Mesenchymal stem cell (in vitro differentiated cells and primary cell): Measurements from ENCODE around the gene OR9Q2.

Experiments used
- DNase-seq: peaks from one replicate; pipeline ENCODE4 v3.0.0-alpha.2; 2013
- H2AFZ ChIP-seq: one replicate; pipeline ENCODE4 v1.6.1; 2013; ENCODE audit warnings: low read depth, mild to moderate bottlenecking, control low read depth, inconsistent platforms, low read length, moderate library complexity
- H2AK5ac ChIP-seq: 2 replicates; pipeline ENCODE4 v1.6.1; 2013; ENCODE audit warnings: low read length, moderate library complexity, mild to moderate bottlenecking, inconsistent platforms; ENCODE audit not compliant: severe bottlenecking
- H2BK120ac ChIP-seq: one replicate; pipeline ENCODE4 v1.6.1; 2013; ENCODE audit warnings: low read depth, mild to moderate bottlenecking, inconsistent platforms, low read length, moderate library complexity
- H2BK12ac ChIP-seq, 2 experiments: one replicate each; pipeline ENCODE4 v1.6.1; 2013; ENCODE audit warnings: inconsistent platforms in 2 of 2, low read length in 2 of 2, mild to moderate bottlenecking in 2 of 2, moderate library complexity in 2 of 2, control low read depth in 1 of 2
- H2BK15ac ChIP-seq: one replicate; pipeline ENCODE4 v1.6.1; 2013; ENCODE audit warnings: mild to moderate bottlenecking, low read depth, inconsistent platforms; ENCODE audit not compliant: poor library complexity, severe bottlenecking
- H2BK5ac ChIP-seq: 2 replicates; pipeline ENCODE4 v1.6.1; 2013; ENCODE audit warnings: low read depth, mild to moderate bottlenecking, low read length, control low read depth, inconsistent platforms; ENCODE audit not compliant: poor library complexity, severe bottlenecking
- H3K14ac ChIP-seq, 2 experiments: one replicate each; pipeline ENCODE4 v1.6.1; 2013; ENCODE audit warnings: inconsistent platforms in 2 of 2, low read length in 2 of 2, control low read depth in 1 of 2, mild to moderate bottlenecking in 1 of 2, moderate library complexity in 1 of 2
- H3K18ac ChIP-seq, 2 experiments: one replicate each; pipeline ENCODE4 v1.6.1; 2013; ENCODE audit warnings: inconsistent platforms in 2 of 2, low read length in 2 of 2, control low read depth in 1 of 2, low read depth in 1 of 2, mild to moderate bottlenecking in 1 of 2
- H3K23ac ChIP-seq, 2 experiments: one replicate each; pipeline ENCODE4 v1.6.1; 2013; ENCODE audit warnings: inconsistent platforms in 2 of 2, low read length in 2 of 2, mild to moderate bottlenecking in 2 of 2, moderate library complexity in 2 of 2, control low read depth in 1 of 2
- H3K27ac ChIP-seq: 2 replicates; pipeline ENCODE4 v1.5.1; 2013; ENCODE audit warnings: mild to moderate bottlenecking, moderate library complexity, low read length, control low read depth, inconsistent platforms; ENCODE audit not compliant: poor library complexity, severe bottlenecking
- H3K27me3 ChIP-seq, 2 experiments: 2 replicates each; pipeline versions ENCODE4 v1.6.1 to v1.7.0; 2013; ENCODE audit warnings: low read length in 2 of 2, mild to moderate bottlenecking in 2 of 2, moderate library complexity in 2 of 2, control low read depth in 1 of 2, inconsistent platforms in 1 of 2; ENCODE audit not compliant: control insufficient read depth in 1 of 2, insufficient read depth in 1 of 2
- H3K36me3 ChIP-seq, 2 experiments: 2 replicates each; pipeline versions ENCODE4 v1.6.1 to v1.7.0; 2013; ENCODE audit warnings: low read length in 2 of 2, control low read depth in 1 of 2, inconsistent platforms in 1 of 2, low read depth in 1 of 2, mild to moderate bottlenecking in 1 of 2; ENCODE audit not compliant: insufficient read depth in 2 of 2, control insufficient read depth in 1 of 2
- H3K4ac ChIP-seq, 2 experiments: one replicate each; pipeline ENCODE4 v1.6.1; 2013; ENCODE audit warnings: inconsistent platforms in 2 of 2, low read length in 2 of 2, mild to moderate bottlenecking in 2 of 2, moderate library complexity in 2 of 2, control low read depth in 1 of 2, low read depth in 1 of 2
- H3K4me1 ChIP-seq: 2 replicates; pipeline ENCODE4 v1.6.1; 2013; ENCODE audit warnings: low read depth, low read length, control low read depth; ENCODE audit not compliant: control insufficient read depth, insufficient read depth
- H3K4me2 ChIP-seq: 2 replicates; pipeline ENCODE4 v1.6.1; 2013; ENCODE audit warnings: low read length, mild to moderate bottlenecking, inconsistent platforms; ENCODE audit not compliant: poor library complexity, severe bottlenecking
- H3K4me3 ChIP-seq, 2 experiments: 2 replicates each; pipeline versions ENCODE4 v1.5.1 to v1.7.0; 2013; ENCODE audit warnings: low read length in 2 of 2, mild to moderate bottlenecking in 2 of 2, control low read depth in 1 of 2, low read depth in 1 of 2; ENCODE audit not compliant: insufficient read depth in 1 of 2
- H3K79me1 ChIP-seq: replicated peaks from 2 replicates; pipeline ENCODE4 v1.6.1; 2013; ENCODE audit warnings: mild to moderate bottlenecking, control low read depth, low read length, inconsistent platforms; ENCODE audit not compliant: poor library complexity, severe bottlenecking
- H3K9ac ChIP-seq: 2 replicates; pipeline ENCODE4 v1.7.0; 2013; ENCODE audit warnings: mild to moderate bottlenecking, low read length, moderate library complexity
- H3K9me3 ChIP-seq: 2 replicates; pipeline ENCODE4 v1.7.0; 2013; ENCODE audit warnings: mild to moderate bottlenecking, low read length; ENCODE audit not compliant: control insufficient read depth
- H4K8ac ChIP-seq: one replicate; pipeline ENCODE4 v1.6.1; 2013; ENCODE audit warnings: inconsistent platforms, mild to moderate bottlenecking, low read length, moderate library complexity
- H4K91ac ChIP-seq: one replicate; pipeline ENCODE4 v1.6.1; 2013; ENCODE audit warnings: mild to moderate bottlenecking, low read length, inconsistent platforms
- WGBS: methylation state at CpG from one replicate; pipeline ENCODE4 v1.1.7; 2013; ENCODE audit warnings: mixed read lengths; 5-methylcytosine and 5-hydroxymethylcytosine counted together

Gene OR9Q2

DNA sequence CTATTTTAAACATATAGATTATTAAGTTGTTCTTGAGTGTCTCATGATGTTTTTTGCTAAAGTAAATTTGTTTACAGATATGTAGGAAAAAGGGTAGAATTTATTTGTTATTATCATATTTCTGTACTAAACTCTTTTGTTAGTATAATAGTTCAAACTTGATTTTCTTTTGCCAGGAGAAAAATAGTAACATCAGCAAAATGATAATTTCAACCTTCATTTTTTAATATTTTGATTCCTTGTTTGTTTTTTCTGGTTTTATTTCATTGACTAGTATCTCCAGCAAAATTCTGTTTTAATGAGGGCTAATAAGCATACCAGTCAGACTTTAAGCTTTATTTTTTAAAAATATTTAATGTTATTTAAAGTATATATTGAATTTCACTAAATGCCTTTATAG, 27.6 kb downstream of the OR9Q2 start:
- H3K79me1 ChIP-seq = no peaks in the 10 kb centered on the region
- no peak overlapping the region for H2BK12ac ChIP-seq
- H3K14ac ChIP-seq = no peak overlapping the region
- no peak overlapping the region for H2AK5ac ChIP-seq
- H3K4me3 ChIP-seq = no peak overlapping the region
- no peaks in the 10 kb centered on the region for H3K36me3 ChIP-seq
- H2AFZ ChIP-seq = no peak overlapping the region
- no peak overlapping the region for H3K4me2 ChIP-seq
- H4K8ac ChIP-seq = no peak overlapping the region
- no peak overlapping the region for H3K9ac ChIP-seq
- H3K4me1 ChIP-seq = no peaks in the 10 kb centered on the region
- H4K91ac ChIP-seq = no peak overlapping the region
- H2BK120ac ChIP-seq = no peak overlapping the region
- no peak overlapping the region for H3K27ac ChIP-seq
- no peak overlapping the region for H3K4ac ChIP-seq
- no peak overlapping the region for H3K18ac ChIP-seq
- H3K9me3 ChIP-seq = peaks cover 3% of the 10 kb centered on the region
- peak overlapping the region; percentile 66 for H2BK5ac ChIP-seq
- H3K27me3 ChIP-seq = no peaks in the 10 kb centered on the region
- DNase-seq = no peak
- no peak overlapping the region for H3K23ac ChIP-seq
- no peak overlapping the region for H2BK15ac ChIP-seq

- DNase-seq = no peak
- H2BK120ac ChIP-seq = no peak overlapping the region
- no peak overlapping the region for H3K9ac ChIP-seq
- H2AK5ac ChIP-seq = no peak overlapping the region
- H3K23ac ChIP-seq = no peak overlapping the region
- H3K4me1 ChIP-seq = no peaks in the 10 kb centered on the region
- no peak overlapping the region for H3K14ac ChIP-seq
- no peaks in the 10 kb centered on the region for H3K79me1 ChIP-seq
- no peak overlapping the region for H2BK5ac ChIP-seq
- no peaks in the 10 kb centered on the region for H3K9me3 ChIP-seq
- no peaks in the 10 kb centered on the region for H3K36me3 ChIP-seq
- H3K4me3 ChIP-seq = no peak overlapping the region
- no peaks in the 10 kb centered on the region for H3K27me3 ChIP-seq
- no peak overlapping the region for H3K27ac ChIP-seq
- 76% methylated on average over 3 of the region's 7 CpGs for WGBS
- H3K18ac ChIP-seq = no peak overlapping the region
- H3K4me2 ChIP-seq = no peak overlapping the region
- H2AFZ ChIP-seq = no peak overlapping the region
- H4K8ac ChIP-seq = no peak overlapping the region
- H2BK15ac ChIP-seq = no peak overlapping the region
- H3K4ac ChIP-seq = no peak overlapping the region
- H4K91ac ChIP-seq = no peak overlapping the region
- H2BK12ac ChIP-seq = no peak overlapping the region
Measured at GRCh38 chr11:58222721-58223120, 33.9 kb downstream of the OR9Q2 start.

DNA sequence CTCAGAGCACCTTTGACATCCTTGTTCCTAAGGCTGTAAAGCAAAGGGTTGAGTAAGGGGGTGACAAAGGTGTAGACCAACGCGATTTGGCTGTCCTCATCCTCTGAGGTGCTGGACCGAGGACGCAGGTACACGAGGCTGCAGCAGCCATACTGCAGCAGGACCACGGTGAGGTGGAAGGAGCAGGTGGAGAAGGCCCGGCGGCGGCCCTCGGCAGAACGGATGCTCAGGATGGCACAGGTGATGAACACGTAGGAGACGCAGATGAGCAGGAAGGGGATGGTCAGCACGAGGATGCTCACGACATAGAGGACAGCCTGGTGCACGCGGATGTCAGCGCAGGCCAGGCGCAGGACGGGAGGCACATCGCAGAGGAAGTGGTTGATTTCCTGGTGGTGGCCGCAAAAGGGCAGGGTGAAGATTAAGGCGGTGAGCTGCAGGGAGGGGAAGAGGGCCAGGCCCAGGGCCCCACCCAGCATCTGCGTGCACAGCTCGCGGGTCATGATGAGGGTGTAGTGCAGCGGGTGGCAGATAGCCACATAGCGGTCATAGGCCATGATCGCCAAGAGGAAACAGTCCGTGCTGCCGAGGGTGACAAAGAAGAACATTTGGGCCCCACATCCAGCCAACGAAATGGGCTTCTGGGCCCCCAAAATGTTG, 39.2 kb downstream of the OR9Q2 start:
- no peak overlapping the region for H2BK5ac ChIP-seq
- no peak overlapping the region for H2BK120ac ChIP-seq
- H3K27ac ChIP-seq = no peak overlapping the region
- no peak overlapping the region for H3K9ac ChIP-seq
- no peaks in the 10 kb centered on the region for H3K4me1 ChIP-seq
- H3K4me3 ChIP-seq = peak overlapping the region in 1 of 2 experiments; percentile 14
- no peak overlapping the region for H2BK15ac ChIP-seq
- no peak overlapping the region for H2AK5ac ChIP-seq
- H3K9me3 ChIP-seq = no peaks in the 10 kb centered on the region
- H4K8ac ChIP-seq = no peak overlapping the region
- H3K79me1 ChIP-seq = no peaks in the 10 kb centered on the region
- no peak overlapping the region for H3K18ac ChIP-seq
- H2BK12ac ChIP-seq = no peak overlapping the region
- no peak overlapping the region for H4K91ac ChIP-seq
- no peak overlapping the region for H3K4ac ChIP-seq
- H3K27me3 ChIP-seq = no peaks in the 10 kb centered on the region
- H3K4me2 ChIP-seq = no peak overlapping the region
- H3K14ac ChIP-seq = no peak overlapping the region
- no peaks in the 10 kb centered on the region for H3K36me3 ChIP-seq
- H2AFZ ChIP-seq = no peak overlapping the region
- WGBS = 88% methylated on average over 32 of the region's 32 CpGs
- H3K23ac ChIP-seq = no peak overlapping the region
- no peak for DNase-seq
